GM23248 (cell line): ENCODE results near the gene ZNF365. TPM values are rescaled to one million over a fixed set of nuclear protein-coding genes. Genes with fewer than 3 reads are reported as not detected.
"Not testable (repeated sequence)": the region's sequence is repeated elsewhere in the genome, so short reads cannot be mapped to it uniquely, and the experiment has no call there.

ENCODE experiments used
- DNase-seq: peaks from one replicate; pipeline ENCODE4 v3.0.0-alpha.2; 2015
- H2AFZ ChIP-seq: fragments of 200-600 bp; sonication (generic); 2 replicates; pipeline ENCODE4 v1.6.1; 2016; ENCODE audit warnings: antibody characterized with exemption
- H3F3A ChIP-seq: fragments of 200-600 bp; sonication (generic); 2 replicates; pipeline ENCODE4 v1.6.1; 2016; ENCODE audit warnings: mild to moderate bottlenecking, antibody characterized with exemption, mixed run types; ENCODE audit not compliant: insufficient read depth
- H3K27ac ChIP-seq: fragments of 200-600 bp; sonication (generic); 2 replicates; pipeline ENCODE4 v1.5.1; 2016; ENCODE audit warnings: mild to moderate bottlenecking
- H3K27me3 ChIP-seq: fragments of 200-600 bp; sonication (generic); replicated peaks from 2 replicates; pipeline ENCODE4 v1.6.1; 2016; ENCODE audit warnings: mild to moderate bottlenecking; ENCODE audit not compliant: insufficient read depth
- H3K36me3 ChIP-seq: fragments of 200-600 bp; sonication (generic); 2 replicates; pipeline ENCODE4 v1.6.1; 2016; ENCODE audit warnings: low read depth, mild to moderate bottlenecking
- H3K4me1 ChIP-seq: fragments of 200-600 bp; sonication (generic); 2 replicates; pipeline ENCODE4 v1.6.1; 2016; ENCODE audit warnings: mild to moderate bottlenecking; ENCODE audit not compliant: insufficient read depth
- H3K4me2 ChIP-seq: fragments of 200-600 bp; sonication (generic); one replicate; pipeline ENCODE4 v1.6.1; 2016; ENCODE audit warnings: mild to moderate bottlenecking; ENCODE audit not compliant: unreplicated experiment
- H3K4me3 ChIP-seq: fragments of 200-600 bp; sonication (generic); 2 replicates; pipeline ENCODE4 v1.5.1; 2016; ENCODE audit warnings: mild to moderate bottlenecking
- H3K79me2 ChIP-seq: fragments of 200-600 bp; sonication (generic); 2 replicates; pipeline ENCODE4 v1.6.1; 2016; ENCODE audit warnings: mild to moderate bottlenecking; ENCODE audit not compliant: insufficient read depth
- H3K9ac ChIP-seq: fragments of 200-600 bp; sonication (generic); 2 replicates; pipeline ENCODE4 v1.6.1; 2016; ENCODE audit warnings: mild to moderate bottlenecking
- H3K9me2 ChIP-seq: fragments of 200-600 bp; sonication (generic); 2 replicates; pipeline ENCODE4 v1.6.1; 2016; ENCODE audit warnings: mixed run types, mild to moderate bottlenecking, moderate library complexity; ENCODE audit not compliant: insufficient read depth
- H3K9me3 ChIP-seq: fragments of 200-600 bp; sonication (generic); one replicate; pipeline ENCODE4 v1.6.1; 2017; ENCODE audit warnings: low read depth
- H4K20me1 ChIP-seq: fragments of 200-600 bp; sonication (generic); 2 replicates; pipeline ENCODE4 v1.6.0; 2016; ENCODE audit not compliant: insufficient read depth
- EZH2 ChIP-seq: fragments of 200-600 bp; sonication (generic); IDR thresholded peaks from 2 replicates; pipeline ENCODE4 v1.6.1; 2018; ENCODE audit warnings: antibody characterized with exemption, mild to moderate bottlenecking; ENCODE audit not compliant: insufficient read depth, poor library complexity, severe bottlenecking
- EZH2phosphoT487 ChIP-seq: fragments of 200-600 bp; sonication (generic); IDR thresholded peaks from 2 replicates; pipeline ENCODE4 v1.6.1; 2018; ENCODE audit warnings: antibody characterized with exemption, moderate library complexity, mild to moderate bottlenecking, low read depth; ENCODE audit not compliant: insufficient read depth
- WGBS, 2 experiments: methylation state at CpG; one replicate each; pipeline ENCODE4 v1.1.6; 2015 to 2017; ENCODE audit warnings: low lambda C conversion rate in 2 of 2, low coverage in 1 of 2; ENCODE audit errors: missing lambda C conversion rate in 2 of 2; 5-methylcytosine and 5-hydroxymethylcytosine counted together
- in situ Hi-C: fragments of 300-500 bp; cut with MboI; formaldehyde crosslinking; loops from 2 replicates; pipeline ENCODE4 v1.15.0; 2020
- polyA plus RNA-seq: library from polyadenylated mRNA; unstranded; fragments of >200 nt; fragmentation: Nextera tagmentation; extraction: Ambion mirVana; gene quantifications from 2 replicates; pipeline ENCODE4 v1.2.1, GENCODE V29; 2016
- total RNA-seq: library from RNA; depleted of rRNA; stranded (reverse); fragments of >200 nt; shearing (Covaris generic); gene quantifications from 2 replicates; pipeline ENCODE4 v1.2.3, GENCODE V29; 2014

The ZNF365 gene
- total and polyA plus RNA-seq, 2 experiments from 2014 or later = 0.86 to 1.4 TPM

- WGBS, 2 experiments = 65 to 71% methylated on average over 2 of the region's 2 CpGs
- Histone ChIP-seq H2AFZ (no peak overlapping the region), H3K4me2 (no peak overlapping the region)
Observed at GRCh38 chr10:62354916-62355315, 19.3 kb upstream of the ZNF365 start.

DNA sequence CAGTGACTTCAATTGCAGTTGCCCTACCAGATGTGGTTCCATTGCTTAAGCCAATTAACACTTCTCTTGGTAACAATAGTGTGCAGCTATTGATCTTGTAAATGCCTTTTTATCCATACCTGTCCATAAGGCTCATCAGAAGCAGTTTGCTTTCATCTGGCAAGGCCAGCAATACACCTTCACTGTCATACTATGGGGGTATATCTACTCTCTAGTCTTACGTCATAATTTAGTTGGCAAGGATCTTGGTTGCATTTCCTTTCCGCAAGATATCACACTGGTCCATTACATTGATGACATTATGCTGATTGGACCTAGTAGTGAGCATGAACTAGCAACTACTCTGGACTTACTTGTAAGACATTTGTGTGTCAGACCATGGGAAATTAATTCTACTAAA is 17.7 kb upstream of the ZNF365 start:
- no peaks in the 10 kb centered on the region for H3K27me3 ChIP-seq
- H2AFZ ChIP-seq = no peak overlapping the region
- in situ Hi-C loops = no loop called here
- no peaks in the 10 kb centered on the region for H3K36me3 ChIP-seq
- H3K4me1 ChIP-seq = no peaks in the 10 kb centered on the region
- no peaks in the 10 kb centered on the region for H3K9me2 ChIP-seq
- 72 to 77% methylated on average over 2 of the region's 2 CpGs for WGBS, 2 experiments
- no peak for DNase-seq
- TF ChIP-seq EZH2 (no peak), EZH2phosphoT487 (no peak)
- H3K9ac ChIP-seq = no peak overlapping the region
- no peak overlapping the region for H3K4me2 ChIP-seq
- H3K79me2 ChIP-seq = no peaks in the 10 kb centered on the region
- no peak overlapping the region for H3K27ac ChIP-seq
- H3K9me3 ChIP-seq = no peaks in the 10 kb centered on the region
- H3K4me3 ChIP-seq = no peak overlapping the region
- no peaks in the 10 kb centered on the region for H4K20me1 ChIP-seq
- H3F3A ChIP-seq = peaks cover 9% of the 10 kb centered on the region

More at GRCh38 chr10:62354916-62355315, 19.3 kb upstream of the ZNF365 start:
- Histone ChIP-seq H3F3A (peaks cover 9% of the 10 kb centered on the region), H3K27ac (no peak overlapping the region), H3K27me3 (no peaks in the 10 kb centered on the region), H3K4me3 (no peak overlapping the region), H3K9me2 (no peaks in the 10 kb centered on the region), H3K9ac (no peak overlapping the region), H3K4me1 (no peaks in the 10 kb centered on the region), H3K79me2 (no peaks in the 10 kb centered on the region), H4K20me1 (no peaks in the 10 kb centered on the region), H3K9me3 (no peaks in the 10 kb centered on the region), H3K36me3 (no peaks in the 10 kb centered on the region)
- DNase-seq = peak; percentile 45
- no peak for TF ChIP-seq EZH2phosphoT487
- no peak for TF ChIP-seq EZH2
- in situ Hi-C loops = no loop called here

GRCh38 chr10:62358151-62358550 is 16.0 kb upstream of the ZNF365 start:
- H4K20me1 ChIP-seq, H3K4me2 ChIP-seq, H3K9ac ChIP-seq, H3K4me3 ChIP-seq, H3K4me1 ChIP-seq, H3K36me3 ChIP-seq, H2AFZ ChIP-seq, H3F3A ChIP-seq, H3K9me2 ChIP-seq, H3K27me3 ChIP-seq, DNase-seq, H3K27ac ChIP-seq, in situ Hi-C loops, H3K9me3 ChIP-seq, H3K79me2 ChIP-seq: not testable (repeated sequence)
- WGBS, 2 experiments = 33 to 40% methylated on average over 2 of the region's 2 CpGs

DNA sequence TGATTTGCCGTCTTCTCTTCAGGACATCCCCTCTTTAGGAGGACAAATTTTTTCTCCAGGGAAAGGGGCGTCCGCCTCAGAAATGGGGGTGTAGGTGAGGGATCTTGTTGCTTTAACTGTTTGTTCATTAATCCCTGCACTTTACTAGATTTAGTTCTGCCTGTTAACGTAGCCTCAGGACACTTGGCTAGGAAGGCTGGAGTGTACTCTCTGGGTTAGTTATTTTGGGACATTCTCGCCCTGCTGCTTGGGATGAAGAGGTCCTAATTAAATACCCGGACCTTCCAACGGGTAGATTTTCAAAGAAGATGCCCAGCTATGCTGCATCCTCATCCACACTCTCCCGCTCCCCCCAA is 552 bp upstream of the ZNF365 start:
- Histone ChIP-seq H3K27me3 (no peaks in the 10 kb centered on the region), H2AFZ (peak overlapping the region; percentile 90), H3K27ac (no peak overlapping the region), H3K4me2 (peak overlapping the region; percentile 82), H3F3A (peaks cover 10% of the 10 kb centered on the region), H3K4me1 (no peaks in the 10 kb centered on the region), H3K4me3 (peak overlapping the region; percentile 76), H3K79me2 (no peaks in the 10 kb centered on the region), H3K36me3 (no peaks in the 10 kb centered on the region), H4K20me1 (no peaks in the 10 kb centered on the region), H3K9me2 (no peaks in the 10 kb centered on the region), H3K9ac (peak overlapping the region; percentile 60), H3K9me3 (no peaks in the 10 kb centered on the region)
- no peak for DNase-seq
- TF ChIP-seq EZH2 (no peak), EZH2phosphoT487 (no peak)
- 30 to 35% methylated on average over 8 of the region's 8 CpGs for WGBS, 2 experiments
- in situ Hi-C loops = no loop called here

- Histone ChIP-seq H3K79me2 (no peaks in the 10 kb centered on the region), H3K9ac (no peak overlapping the region), H3K27me3 (no peaks in the 10 kb centered on the region), H3K4me3 (peak overlapping the region; percentile 76; the same call in 1 of the 2 replicates), H3F3A (peaks cover 17% of the 10 kb centered on the region), H3K4me2 (no peak overlapping the region), H4K20me1 (no peaks in the 10 kb centered on the region), H2AFZ (peak overlapping the region; percentile 90), H3K27ac (no peak overlapping the region), H3K9me2 (no peaks in the 10 kb centered on the region), H3K4me1 (peaks cover 7% of the 10 kb centered on the region), H3K36me3 (no peaks in the 10 kb centered on the region), H3K9me3 (no peaks in the 10 kb centered on the region)
- 75 to 78% methylated on average over 12 of the region's 12 CpGs for WGBS, 2 experiments
- in situ Hi-C loops = no loop called here
- DNase-seq = peak; percentile 32
- TF ChIP-seq EZH2 (no peak), EZH2phosphoT487 (no peak)
Observed at GRCh38 chr10:62374862-62375710, 917 bp downstream of the ZNF365 start.
